Measurements from ENCODE around the gene EHD3.

- TF ChIP-seq CTCF (IDR thresholded peaks at IDR 0.05; ENCODE audit: insufficient read depth, low read length, poor library complexity, severe bottlenecking) (no peak), EZH2phosphoT487 (conservative IDR thresholded peaks at IDR 0.05; ENCODE audit: low read length) (no peak)
Measured at GRCh38 chr2:31191931-31192330, 42.0 kb upstream of the EHD3 start.

Data from SU-DHL-6 (cell line).